HG03060 (cell line): Measurements from ENCODE around the gene TMEM143.
"Not testable (repeated sequence)": the region's sequence is repeated elsewhere in the genome, so short reads cannot be mapped to it uniquely, and the experiment has no call there.

ENCODE experiments used
- ATAC-seq: cut with Tn5 transposase; IDR thresholded peaks from one replicate; pipeline ENCODE4 v1.9.1; 2021; ENCODE audit warnings: low read depth, moderate number of reproducible peaks; ENCODE audit not compliant: unreplicated experiment

TMEM143 gene

GRCh38 chr19:48363810-48364597, at the start of gene TMEM143, which contains the start of gene SYNGR4:
Gene TMEM143 (minus strand): TSS chr19:48363940. CDS start chr19:48363920, 20 bp downstream.
Gene SYNGR4 (plus strand): TSS chr19:48364367. CDS start chr19:48365843, 1,476 bp downstream.
- ATAC-seq: peak; percentile 73

DNA sequence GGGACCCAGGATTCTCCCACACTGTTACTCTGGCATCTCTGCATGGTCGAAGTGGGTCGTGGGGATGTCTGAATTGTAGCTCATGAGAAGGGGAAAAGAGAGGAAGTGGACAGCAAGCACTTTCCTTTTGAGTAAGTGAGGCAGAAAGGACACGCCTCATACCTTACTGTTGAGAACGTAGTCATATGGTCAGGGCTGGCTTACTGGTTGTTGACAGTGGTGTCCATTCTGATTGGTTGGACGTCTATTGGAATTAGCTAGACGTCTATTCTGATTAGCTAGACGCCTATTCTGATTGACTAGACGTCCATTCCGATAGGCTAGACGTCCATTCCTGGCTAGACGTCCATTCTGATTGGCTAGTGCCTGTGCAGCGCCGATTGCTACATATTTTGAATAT, 42.1 kb upstream of the TMEM143 start:
- ATAC-seq: no peak

DNA sequence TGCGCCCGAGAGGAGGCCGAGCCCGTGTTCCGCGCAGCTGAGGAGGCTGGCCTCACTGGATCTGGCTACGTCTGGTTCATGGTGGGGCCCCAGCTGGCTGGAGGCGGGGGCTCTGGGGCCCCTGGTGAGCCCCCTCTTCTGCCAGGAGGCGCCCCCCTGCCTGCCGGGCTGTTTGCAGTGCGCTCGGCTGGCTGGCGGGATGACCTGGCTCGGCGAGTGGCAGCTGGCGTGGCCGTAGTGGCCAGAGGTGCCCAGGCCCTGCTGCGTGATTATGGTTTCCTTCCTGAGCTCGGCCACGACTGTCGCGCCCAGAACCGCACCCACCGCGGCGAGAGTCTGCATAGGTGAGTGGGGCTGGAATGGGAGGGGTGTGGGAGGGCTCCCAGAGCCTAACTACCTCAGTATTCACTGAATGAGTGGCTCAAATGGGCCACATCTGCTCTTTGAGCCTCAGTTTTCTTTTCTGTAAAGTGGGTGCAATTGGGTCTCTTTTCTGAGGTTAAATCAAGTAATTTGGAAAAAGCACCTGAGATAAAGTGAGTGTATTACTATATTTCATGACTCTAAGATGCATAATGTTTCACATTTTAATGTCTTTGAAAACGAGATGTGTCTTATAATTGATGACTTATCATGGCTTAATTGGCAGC, 41.4 kb upstream of the TMEM143 start:
- no peak for ATAC-seq

DNA sequence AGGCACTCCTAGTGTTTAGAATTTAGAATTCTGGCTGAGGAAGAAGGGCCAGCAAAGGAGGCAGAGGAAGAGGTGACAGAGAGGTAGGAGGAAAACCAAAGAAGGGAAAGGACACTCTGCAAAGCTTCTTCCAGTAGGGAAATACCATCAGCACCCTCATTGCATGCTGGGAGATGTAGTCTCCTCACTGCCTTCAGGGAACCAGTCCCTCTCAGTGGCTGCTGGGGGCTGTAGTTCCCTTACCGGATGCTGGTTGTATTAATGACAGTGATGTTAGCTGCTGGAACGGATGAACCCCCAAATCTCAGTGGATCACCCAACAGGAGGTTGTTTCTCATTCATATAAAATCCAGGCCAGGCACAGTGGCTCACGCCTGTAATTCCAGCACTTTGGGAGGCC, 39.9 kb upstream of the TMEM143 start:
- no peak for ATAC-seq

- no peak for ATAC-seq
Measured at GRCh38 chr19:48401287-48401686, 37.5 kb upstream of the TMEM143 start.

- ATAC-seq: no peak
Measured at GRCh38 chr19:48400018-48400742, 36.4 kb upstream of the TMEM143 start.

DNA sequence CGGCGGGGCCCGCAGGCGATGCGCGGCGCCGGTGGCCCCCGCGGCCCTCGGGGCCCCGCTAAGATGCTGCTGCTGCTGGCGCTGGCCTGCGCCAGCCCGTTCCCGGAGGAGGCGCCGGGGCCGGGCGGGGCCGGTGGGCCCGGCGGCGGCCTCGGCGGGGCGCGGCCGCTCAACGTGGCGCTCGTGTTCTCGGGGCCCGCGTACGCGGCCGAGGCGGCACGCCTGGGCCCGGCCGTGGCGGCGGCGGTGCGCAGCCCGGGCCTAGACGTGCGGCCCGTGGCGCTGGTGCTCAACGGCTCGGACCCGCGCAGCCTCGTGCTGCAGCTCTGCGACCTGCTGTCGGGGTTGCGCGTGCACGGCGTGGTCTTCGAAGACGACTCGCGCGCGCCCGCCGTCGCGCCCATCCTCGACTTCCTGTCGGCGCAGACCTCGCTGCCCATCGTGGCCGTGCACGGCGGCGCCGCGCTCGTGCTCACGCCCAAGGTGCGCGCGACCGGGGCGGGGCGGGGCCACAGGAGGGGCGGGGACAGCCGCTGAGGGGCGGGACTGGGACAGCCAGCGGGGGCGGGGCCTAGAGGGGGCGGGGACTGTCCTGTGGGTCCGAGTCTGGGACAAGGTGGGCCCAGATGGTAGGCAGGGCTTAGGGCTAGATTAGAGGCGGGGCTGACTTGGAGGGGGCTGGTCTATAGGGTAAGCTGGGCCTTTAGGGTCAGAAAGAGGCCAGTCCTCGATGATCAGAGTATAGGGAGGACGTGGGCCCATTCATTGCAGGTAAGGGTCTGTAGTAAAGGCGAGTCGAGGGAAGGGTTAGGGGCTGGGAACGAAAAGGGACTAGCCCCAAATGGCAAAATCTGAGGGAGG, 34.9 kb upstream of the TMEM143 start:
- no peak for ATAC-seq

GRCh38 chr19:48398102-48398374, 34.3 kb upstream of the TMEM143 start:
- ATAC-seq: no peak

GRCh38 chr19:48397263-48398101, 33.7 kb upstream of the TMEM143 start:
- ATAC-seq: no peak

GRCh38 chr19:48396824-48397176, 33.1 kb upstream of the TMEM143 start:
- ATAC-seq: no peak

GRCh38 chr19:48396016-48396823, 32.5 kb upstream of the TMEM143 start:
- ATAC-seq: no peak

GRCh38 chr19:48395499-48395898, 31.8 kb upstream of the TMEM143 start:
- ATAC-seq: no peak

DNA sequence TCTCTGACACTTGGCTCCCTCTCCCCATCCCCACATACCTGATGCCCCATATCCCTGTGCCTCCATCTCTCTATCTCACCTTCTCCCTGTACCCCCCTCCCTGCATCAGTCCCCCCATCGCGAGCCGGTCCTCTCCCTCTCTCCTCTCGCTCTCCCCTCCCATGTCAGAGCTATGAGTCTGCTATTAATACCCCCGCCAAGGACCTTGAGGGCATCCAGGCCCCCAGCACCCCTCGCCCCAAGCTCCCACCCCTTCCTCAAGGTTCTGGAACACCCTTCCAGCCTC, 31.4 kb upstream of the TMEM143 start:
- ATAC-seq: no peak

DNA sequence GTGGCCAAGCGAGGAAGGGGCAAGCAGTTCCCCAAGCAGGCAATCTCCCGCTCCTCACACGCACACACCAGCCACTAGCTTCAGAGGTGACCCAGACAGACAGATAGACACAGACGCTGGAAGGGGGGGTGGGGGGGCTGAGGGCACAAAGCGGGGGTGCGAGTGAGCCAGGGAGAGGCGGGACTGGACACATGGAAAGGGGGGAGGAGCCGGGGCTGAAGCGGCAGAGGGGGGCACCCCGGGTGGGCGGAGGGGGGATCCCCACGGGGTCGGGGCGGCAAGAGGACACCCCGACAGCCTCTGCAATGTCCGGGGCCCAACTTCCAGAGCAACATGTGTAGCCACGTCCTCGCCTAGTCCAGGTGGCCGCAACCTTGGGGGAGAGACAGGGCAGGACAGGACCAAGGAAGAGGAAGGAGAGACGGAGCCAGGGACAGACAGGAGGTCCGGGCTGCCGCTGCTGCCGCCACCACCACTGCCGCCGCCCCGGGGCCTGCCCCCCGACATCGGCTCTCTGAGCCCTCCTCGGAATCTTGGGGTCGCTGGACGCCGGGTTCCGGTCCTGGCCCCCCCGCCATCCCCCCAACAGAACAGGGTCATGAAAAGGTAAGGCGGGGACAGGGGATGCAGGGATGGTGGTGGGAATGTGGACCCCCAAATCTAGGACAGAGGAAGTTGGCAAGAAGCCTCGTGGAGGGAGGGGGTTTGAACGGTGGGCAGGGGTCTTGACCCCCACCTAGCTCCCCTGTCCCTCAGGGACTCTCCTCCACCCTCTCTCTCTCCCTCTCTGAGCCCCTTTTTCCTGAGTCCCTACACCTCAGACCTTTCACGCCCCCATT, 30.8 kb upstream of the TMEM143 start:
- ATAC-seq: no peak

DNA sequence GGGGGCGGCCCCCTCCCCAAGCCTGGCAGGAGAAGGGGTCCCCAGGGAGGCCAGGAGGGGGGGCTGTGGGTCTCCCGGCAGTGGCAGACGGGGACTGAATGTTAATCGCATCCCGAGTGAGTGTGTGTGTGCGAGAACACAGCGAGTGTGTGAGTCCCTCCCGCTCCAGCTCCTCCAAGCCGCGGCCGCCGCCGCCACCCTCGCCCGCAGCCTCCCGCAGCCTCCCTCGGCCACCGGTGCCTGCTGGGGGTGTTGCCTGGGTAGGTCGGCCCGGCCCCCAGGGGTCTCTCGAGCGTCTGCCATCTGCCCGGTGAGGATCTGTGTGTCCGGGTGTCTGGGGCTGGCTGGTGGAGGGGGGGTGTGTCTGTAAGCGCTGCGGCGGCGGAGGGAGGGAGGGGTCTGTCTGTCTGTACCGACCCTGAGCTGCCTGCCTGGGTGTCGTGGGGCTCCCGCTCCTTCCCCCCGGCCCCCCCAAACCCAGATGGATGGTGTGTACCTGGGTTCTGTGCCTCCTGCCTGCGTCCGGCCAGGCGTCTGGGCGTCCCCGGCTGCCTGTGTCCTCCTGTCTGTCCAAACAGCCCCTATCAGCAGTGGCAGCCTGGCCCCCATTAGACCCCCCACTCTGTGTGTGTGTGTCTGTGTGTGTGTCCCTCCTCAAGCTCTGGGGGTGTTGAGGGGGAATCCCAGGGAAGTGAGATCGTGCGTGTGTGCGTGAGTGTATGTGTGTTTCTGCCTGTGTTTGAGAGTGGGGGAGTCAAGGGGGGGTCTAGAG, 30.0 kb upstream of the TMEM143 start, which contains the start of gene GRIN2D:
Gene GRIN2D, plus strand, starts transcription at position 110 of the 772 bp plus-strand sequence. CDS start 4,725 bp downstream, outside the sequence.
- no peak for ATAC-seq

DNA sequence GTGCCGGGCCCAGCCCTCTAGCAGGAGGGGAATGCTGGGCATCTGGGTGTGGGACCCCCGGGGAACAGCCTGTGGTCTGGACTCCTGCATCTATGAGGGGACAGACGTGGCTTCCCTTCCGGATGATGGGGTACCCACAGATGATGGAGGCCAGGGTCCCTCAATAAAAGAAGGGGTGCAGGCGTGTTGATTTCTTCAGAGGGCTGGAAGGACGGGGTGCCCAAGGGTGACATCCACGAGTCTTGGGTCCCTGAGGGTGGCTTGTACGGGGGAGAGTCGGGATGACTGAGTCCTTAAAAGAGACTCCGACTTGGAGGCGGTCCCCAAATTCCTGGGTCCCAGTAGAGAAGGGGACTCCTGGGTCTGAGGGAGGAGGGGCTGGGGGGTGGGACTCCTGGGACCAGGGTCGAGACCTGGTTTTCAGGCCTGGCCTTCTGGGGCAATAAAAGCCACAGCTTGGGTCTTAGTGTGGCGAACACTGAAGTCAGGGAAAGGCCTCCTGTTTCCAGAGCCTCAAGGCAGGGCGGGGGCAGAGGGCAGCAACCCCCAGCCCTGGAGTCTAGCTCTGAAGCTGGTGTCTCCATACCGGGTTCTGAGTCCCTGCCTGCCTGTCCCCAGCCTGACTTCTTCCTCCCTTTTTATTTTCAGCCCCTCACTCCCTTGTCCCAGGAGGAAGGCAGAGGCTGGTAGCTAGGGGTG, 29.3 kb upstream of the TMEM143 start:
- ATAC-seq: no peak

- ATAC-seq: not testable (repeated sequence)
Measured at GRCh38 chr19:48392006-48392344, 28.2 kb upstream of the TMEM143 start.
